GM23338 (cell line): ENCODE results near the gene ENOX1. TPM values are rescaled to one million over a fixed set of nuclear protein-coding genes. Genes with fewer than 3 reads are reported as not detected.

Experiments
- ATAC-seq: fragments of 200-7000 bp; cut with Tn5 transposase; 3 replicates; pipeline ENCODE4 v1.9.1; 2020
- DNase-seq: peaks from one replicate; pipeline ENCODE4 v3.0.0-alpha.2; 2015; ENCODE audit warnings: low spot score
- H2AFZ ChIP-seq: fragments of 200-600 bp; sonication (generic); 2 replicates; pipeline ENCODE4 v1.8.0; 2016; ENCODE audit warnings: antibody characterized with exemption, mild to moderate bottlenecking, moderate library complexity
- H3F3A ChIP-seq: fragments of 200-600 bp; sonication (generic); replicated peaks from 2 replicates; pipeline ENCODE4 v1.8.0; 2017; ENCODE audit warnings: antibody characterized with exemption, mixed run types, low read depth
- H3K27ac ChIP-seq: fragments of 200-600 bp; sonication (generic); 2 replicates; pipeline ENCODE4 v1.6.1; 2016; ENCODE audit warnings: low read depth
- H3K27me3 ChIP-seq: fragments of 200-600 bp; sonication (generic); 2 replicates; pipeline ENCODE4 v1.8.0; 2016; ENCODE audit warnings: mild to moderate bottlenecking, mixed run types, moderate library complexity; ENCODE audit not compliant: insufficient read depth
- H3K36me3 ChIP-seq: fragments of 200-600 bp; sonication (generic); 2 replicates; pipeline ENCODE4 v1.8.0; 2016; ENCODE audit warnings: mild to moderate bottlenecking; ENCODE audit not compliant: insufficient read depth
- H3K4me1 ChIP-seq: fragments of 200-600 bp; sonication (generic); 2 replicates; pipeline ENCODE4 v1.8.0; 2016; ENCODE audit warnings: mild to moderate bottlenecking, moderate library complexity; ENCODE audit not compliant: insufficient read depth
- H3K4me2 ChIP-seq: fragments of 200-600 bp; sonication (generic); 2 replicates; pipeline ENCODE4 v1.7.1; 2017; ENCODE audit warnings: mixed run types
- H3K4me3 ChIP-seq: fragments of 200-600 bp; sonication (generic); 2 replicates; pipeline ENCODE4 v1.6.1; 2016; ENCODE audit warnings: mixed run types
- H3K79me2 ChIP-seq: fragments of 200-600 bp; sonication (generic); replicated peaks from 2 replicates; pipeline ENCODE4 v1.8.0; 2017; ENCODE audit warnings: mild to moderate bottlenecking; ENCODE audit not compliant: insufficient read depth
- H3K9me2 ChIP-seq: fragments of 200-600 bp; sonication (generic); 2 replicates; pipeline ENCODE4 v1.8.0; 2017; ENCODE audit not compliant: insufficient read depth
- H4K20me1 ChIP-seq: fragments of 200-600 bp; sonication (generic); replicated peaks from 2 replicates; pipeline ENCODE4 v1.8.0; 2017; ENCODE audit warnings: mild to moderate bottlenecking; ENCODE audit not compliant: insufficient read depth
- H3K27ac Mint-ChIP-seq: 2 replicates; pipeline ENCODE4 v1.8.0; 2020; ENCODE audit warnings: inconsistent platforms, mild to moderate bottlenecking, moderate library complexity, mixed read lengths
- H3K27me3 Mint-ChIP-seq: 3 replicates; pipeline ENCODE4 v1.8.0; 2022; ENCODE audit warnings: low read depth, mild to moderate bottlenecking, moderate library complexity, mixed read lengths, inconsistent platforms; ENCODE audit not compliant: insufficient read depth, poor library complexity
- H3K36me3 Mint-ChIP-seq: 3 replicates; pipeline ENCODE4 v1.8.0; 2021; ENCODE audit warnings: low read depth, mild to moderate bottlenecking, inconsistent platforms, moderate library complexity, mixed read lengths
- H3K4me1 Mint-ChIP-seq: 3 replicates; pipeline ENCODE4 v1.8.0; 2020; ENCODE audit warnings: mild to moderate bottlenecking, inconsistent platforms, mixed read lengths
- H3K4me3 Mint-ChIP-seq: 3 replicates; pipeline ENCODE4 v1.8.0; 2021; ENCODE audit warnings: moderate library complexity, mild to moderate bottlenecking, inconsistent platforms, mixed read lengths
- H3K9me3 Mint-ChIP-seq: 3 replicates; pipeline ENCODE4 v1.8.0; 2020; ENCODE audit warnings: moderate library complexity, mild to moderate bottlenecking, inconsistent platforms, mixed read lengths
- CREB1 ChIP-seq: fragments of 250-450 bp; sonication (Bioruptor Pico); IDR thresholded peaks from 2 replicates; pipeline ENCODE4 v1.5.0; 2020; ENCODE audit warnings: low read depth, mild to moderate bottlenecking, moderate library complexity
- ETS1 ChIP-seq: IDR thresholded peaks from 2 replicates; pipeline ENCODE4 v1.6.1; 2016; ENCODE audit warnings: antibody characterized with exemption
- EZH2 ChIP-seq: fragments of 200-600 bp; sonication (generic); IDR thresholded peaks from one replicate; pipeline ENCODE4 v1.8.0; 2017; ENCODE audit warnings: antibody characterized with exemption, mild to moderate bottlenecking, low read depth; ENCODE audit not compliant: unreplicated experiment
- EZH2phosphoT487 ChIP-seq: fragments of 200-600 bp; sonication (generic); IDR thresholded peaks from one replicate; pipeline ENCODE4 v1.8.1; 2018; ENCODE audit warnings: antibody characterized with exemption; ENCODE audit not compliant: unreplicated experiment
- JUNB ChIP-seq: IDR thresholded peaks from one replicate; pipeline ENCODE4 v1.6.1; 2016; ENCODE audit warnings: antibody characterized with exemption; ENCODE audit not compliant: unreplicated experiment
- NANOG ChIP-seq: IDR thresholded peaks from 2 replicates; pipeline ENCODE4 v1.6.1; 2016; ENCODE audit warnings: antibody characterized with exemption, borderline replicate concordance
- REST ChIP-seq: IDR thresholded peaks from one replicate; pipeline ENCODE4 v1.6.1; 2018; ENCODE audit warnings: antibody characterized with exemption; ENCODE audit not compliant: unreplicated experiment
- ZNF331 ChIP-seq: fragments of 250-450 bp; sonication (Bioruptor Pico); IDR thresholded peaks from 2 replicates; pipeline ENCODE4 v1.5.0; 2020; ENCODE audit warnings: low read depth, mild to moderate bottlenecking, moderate library complexity
- polyA plus RNA-seq: library from polyadenylated mRNA; unstranded; fragments of >200 nt; fragmentation: Nextera tagmentation; extraction: Ambion mirVana; gene quantifications from 2 replicates; pipeline ENCODE4 v1.2.1, GENCODE V29; 2016
- total RNA-seq: library from RNA; depleted of rRNA; stranded (reverse); fragments of >200 nt; shearing (Covaris generic); gene quantifications from 2 replicates; pipeline ENCODE4 v1.2.3, GENCODE V29; 2014
- TF ChIP-seq, protein P1 (sequence below), 2 experiments: fragments of 200-600 bp in 1 of 2; sonication (generic) in 1 of 2; conservative IDR thresholded peaks; 2 replicates each; pipeline versions ENCODE4 v1.5.1 to v1.6.1; 2016 to 2017; ENCODE audit warnings: antibody characterized with exemption in 2 of 2, low read depth in 2 of 2, mild to moderate bottlenecking in 2 of 2, moderate library complexity in 1 of 2
- TF ChIP-seq, protein P2 (sequence below): fragments of 250-450 bp; sonication (Bioruptor Pico); IDR thresholded peaks from 2 replicates; pipeline ENCODE4 v1.5.0; 2020; ENCODE audit warnings: mild to moderate bottlenecking, moderate library complexity

The ENOX1 gene
- total and polyA plus RNA-seq, 2 experiments from 2014 or later, result 0.66 to 0.81 TPM

DNA sequence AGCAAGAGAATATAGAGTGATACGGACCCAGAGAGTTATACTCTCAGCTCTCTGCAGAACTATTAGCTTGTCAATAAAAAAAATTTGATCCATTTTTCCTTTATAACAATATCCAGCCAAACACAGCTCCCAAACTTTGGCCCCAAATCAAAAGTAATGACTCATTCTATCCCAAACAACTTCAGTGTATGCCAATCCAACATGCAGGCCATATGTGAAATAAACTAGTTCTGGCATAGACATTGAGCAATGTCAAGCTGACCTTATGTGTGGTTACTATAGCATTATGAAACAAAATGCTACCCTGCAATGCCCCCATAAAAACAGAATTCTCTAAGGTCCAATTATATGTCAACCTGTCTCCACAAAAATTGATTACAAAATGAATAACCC, 553.9 kb downstream of the ENOX1 start (continued):
- TF ChIP-seq, protein P1, sequence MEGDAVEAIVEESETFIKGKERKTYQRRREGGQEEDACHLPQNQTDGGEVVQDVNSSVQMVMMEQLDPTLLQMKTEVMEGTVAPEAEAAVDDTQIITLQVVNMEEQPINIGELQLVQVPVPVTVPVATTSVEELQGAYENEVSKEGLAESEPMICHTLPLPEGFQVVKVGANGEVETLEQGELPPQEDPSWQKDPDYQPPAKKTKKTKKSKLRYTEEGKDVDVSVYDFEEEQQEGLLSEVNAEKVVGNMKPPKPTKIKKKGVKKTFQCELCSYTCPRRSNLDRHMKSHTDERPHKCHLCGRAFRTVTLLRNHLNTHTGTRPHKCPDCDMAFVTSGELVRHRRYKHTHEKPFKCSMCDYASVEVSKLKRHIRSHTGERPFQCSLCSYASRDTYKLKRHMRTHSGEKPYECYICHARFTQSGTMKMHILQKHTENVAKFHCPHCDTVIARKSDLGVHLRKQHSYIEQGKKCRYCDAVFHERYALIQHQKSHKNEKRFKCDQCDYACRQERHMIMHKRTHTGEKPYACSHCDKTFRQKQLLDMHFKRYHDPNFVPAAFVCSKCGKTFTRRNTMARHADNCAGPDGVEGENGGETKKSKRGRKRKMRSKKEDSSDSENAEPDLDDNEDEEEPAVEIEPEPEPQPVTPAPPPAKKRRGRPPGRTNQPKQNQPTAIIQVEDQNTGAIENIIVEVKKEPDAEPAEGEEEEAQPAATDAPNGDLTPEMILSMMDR (conservative IDR thresholded peaks at IDR 0.05; ENCODE audit: low read depth in 2 of 2), result no peak

DNA sequence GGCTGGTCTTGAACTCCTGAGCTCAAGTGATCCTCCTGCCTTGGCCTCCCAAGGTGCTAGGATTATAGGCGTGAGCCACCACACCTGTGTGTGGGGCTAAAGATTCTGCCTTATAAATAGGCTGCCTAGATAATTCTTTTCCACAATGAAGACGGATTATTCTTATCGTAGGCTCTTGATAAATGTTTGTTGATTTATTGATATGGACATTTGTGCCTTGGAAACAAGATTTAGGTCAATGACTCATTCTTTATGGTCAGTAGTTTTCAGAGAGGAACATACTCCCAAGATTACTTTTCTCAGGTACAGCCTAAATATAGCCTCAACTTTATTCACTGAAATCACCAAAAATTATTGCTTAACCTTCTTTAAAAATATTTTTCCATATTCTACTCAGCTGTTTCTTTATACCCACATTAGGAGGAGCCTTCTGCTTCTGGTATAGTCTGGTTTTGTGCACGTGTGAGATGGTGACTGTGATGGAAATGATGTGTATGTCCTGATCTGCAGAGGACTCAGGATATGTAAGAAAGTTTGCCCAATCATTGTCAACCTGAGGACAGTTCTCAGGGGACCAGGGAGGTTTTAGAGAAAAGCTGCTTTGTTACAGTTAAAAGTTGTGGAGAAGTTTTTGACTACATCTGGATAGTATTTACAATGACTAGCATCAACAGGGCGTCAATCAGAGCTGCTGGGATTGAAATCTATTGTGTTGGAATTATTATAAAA, 554.5 kb downstream of the ENOX1 start:
- H3K9me2 ChIP-seq, result peaks cover 15% of the 10 kb centered on the region
- H3K79me2 ChIP-seq, result no peaks in the 10 kb centered on the region
- Mint-ChIP-seq H3K36me3 (no peaks in the 10 kb centered on the region), H3K4me1 (no peaks in the 10 kb centered on the region; the same call in 2 of the 3 replicates), H3K9me3 (no peaks in the 10 kb centered on the region), H3K27ac (no peak overlapping the region), H3K27me3 (no peaks in the 10 kb centered on the region), H3K4me3 (no peak overlapping the region)
- ATAC-seq (no peak), DNase-seq (no peak)
- no peaks in the 10 kb centered on the region for H3K4me1 ChIP-seq
- no peaks in the 10 kb centered on the region for H3K36me3 ChIP-seq
- H3K27me3 ChIP-seq, result no peaks in the 10 kb centered on the region
- H3K4me3 ChIP-seq, result no peak overlapping the region
- H3K27ac ChIP-seq, result no peak overlapping the region
- H3F3A ChIP-seq, result no peaks in the 10 kb centered on the region
- H4K20me1 ChIP-seq, result no peaks in the 10 kb centered on the region
- no peak overlapping the region for H2AFZ ChIP-seq
- no peak overlapping the region for H3K4me2 ChIP-seq
- no peak for TF ChIP-seq EZH2
- TF ChIP-seq NANOG, result no peak
- no peak for TF ChIP-seq JUNB
- TF ChIP-seq ETS1, result no peak
- TF ChIP-seq ZNF331 (CRISPR knock-in tag), result no peak
- TF ChIP-seq REST, result no peak
- no peak for TF ChIP-seq EZH2phosphoT487
- no peak for TF ChIP-seq CREB1 (CRISPR knock-in tag)
- TF ChIP-seq, protein P2, sequence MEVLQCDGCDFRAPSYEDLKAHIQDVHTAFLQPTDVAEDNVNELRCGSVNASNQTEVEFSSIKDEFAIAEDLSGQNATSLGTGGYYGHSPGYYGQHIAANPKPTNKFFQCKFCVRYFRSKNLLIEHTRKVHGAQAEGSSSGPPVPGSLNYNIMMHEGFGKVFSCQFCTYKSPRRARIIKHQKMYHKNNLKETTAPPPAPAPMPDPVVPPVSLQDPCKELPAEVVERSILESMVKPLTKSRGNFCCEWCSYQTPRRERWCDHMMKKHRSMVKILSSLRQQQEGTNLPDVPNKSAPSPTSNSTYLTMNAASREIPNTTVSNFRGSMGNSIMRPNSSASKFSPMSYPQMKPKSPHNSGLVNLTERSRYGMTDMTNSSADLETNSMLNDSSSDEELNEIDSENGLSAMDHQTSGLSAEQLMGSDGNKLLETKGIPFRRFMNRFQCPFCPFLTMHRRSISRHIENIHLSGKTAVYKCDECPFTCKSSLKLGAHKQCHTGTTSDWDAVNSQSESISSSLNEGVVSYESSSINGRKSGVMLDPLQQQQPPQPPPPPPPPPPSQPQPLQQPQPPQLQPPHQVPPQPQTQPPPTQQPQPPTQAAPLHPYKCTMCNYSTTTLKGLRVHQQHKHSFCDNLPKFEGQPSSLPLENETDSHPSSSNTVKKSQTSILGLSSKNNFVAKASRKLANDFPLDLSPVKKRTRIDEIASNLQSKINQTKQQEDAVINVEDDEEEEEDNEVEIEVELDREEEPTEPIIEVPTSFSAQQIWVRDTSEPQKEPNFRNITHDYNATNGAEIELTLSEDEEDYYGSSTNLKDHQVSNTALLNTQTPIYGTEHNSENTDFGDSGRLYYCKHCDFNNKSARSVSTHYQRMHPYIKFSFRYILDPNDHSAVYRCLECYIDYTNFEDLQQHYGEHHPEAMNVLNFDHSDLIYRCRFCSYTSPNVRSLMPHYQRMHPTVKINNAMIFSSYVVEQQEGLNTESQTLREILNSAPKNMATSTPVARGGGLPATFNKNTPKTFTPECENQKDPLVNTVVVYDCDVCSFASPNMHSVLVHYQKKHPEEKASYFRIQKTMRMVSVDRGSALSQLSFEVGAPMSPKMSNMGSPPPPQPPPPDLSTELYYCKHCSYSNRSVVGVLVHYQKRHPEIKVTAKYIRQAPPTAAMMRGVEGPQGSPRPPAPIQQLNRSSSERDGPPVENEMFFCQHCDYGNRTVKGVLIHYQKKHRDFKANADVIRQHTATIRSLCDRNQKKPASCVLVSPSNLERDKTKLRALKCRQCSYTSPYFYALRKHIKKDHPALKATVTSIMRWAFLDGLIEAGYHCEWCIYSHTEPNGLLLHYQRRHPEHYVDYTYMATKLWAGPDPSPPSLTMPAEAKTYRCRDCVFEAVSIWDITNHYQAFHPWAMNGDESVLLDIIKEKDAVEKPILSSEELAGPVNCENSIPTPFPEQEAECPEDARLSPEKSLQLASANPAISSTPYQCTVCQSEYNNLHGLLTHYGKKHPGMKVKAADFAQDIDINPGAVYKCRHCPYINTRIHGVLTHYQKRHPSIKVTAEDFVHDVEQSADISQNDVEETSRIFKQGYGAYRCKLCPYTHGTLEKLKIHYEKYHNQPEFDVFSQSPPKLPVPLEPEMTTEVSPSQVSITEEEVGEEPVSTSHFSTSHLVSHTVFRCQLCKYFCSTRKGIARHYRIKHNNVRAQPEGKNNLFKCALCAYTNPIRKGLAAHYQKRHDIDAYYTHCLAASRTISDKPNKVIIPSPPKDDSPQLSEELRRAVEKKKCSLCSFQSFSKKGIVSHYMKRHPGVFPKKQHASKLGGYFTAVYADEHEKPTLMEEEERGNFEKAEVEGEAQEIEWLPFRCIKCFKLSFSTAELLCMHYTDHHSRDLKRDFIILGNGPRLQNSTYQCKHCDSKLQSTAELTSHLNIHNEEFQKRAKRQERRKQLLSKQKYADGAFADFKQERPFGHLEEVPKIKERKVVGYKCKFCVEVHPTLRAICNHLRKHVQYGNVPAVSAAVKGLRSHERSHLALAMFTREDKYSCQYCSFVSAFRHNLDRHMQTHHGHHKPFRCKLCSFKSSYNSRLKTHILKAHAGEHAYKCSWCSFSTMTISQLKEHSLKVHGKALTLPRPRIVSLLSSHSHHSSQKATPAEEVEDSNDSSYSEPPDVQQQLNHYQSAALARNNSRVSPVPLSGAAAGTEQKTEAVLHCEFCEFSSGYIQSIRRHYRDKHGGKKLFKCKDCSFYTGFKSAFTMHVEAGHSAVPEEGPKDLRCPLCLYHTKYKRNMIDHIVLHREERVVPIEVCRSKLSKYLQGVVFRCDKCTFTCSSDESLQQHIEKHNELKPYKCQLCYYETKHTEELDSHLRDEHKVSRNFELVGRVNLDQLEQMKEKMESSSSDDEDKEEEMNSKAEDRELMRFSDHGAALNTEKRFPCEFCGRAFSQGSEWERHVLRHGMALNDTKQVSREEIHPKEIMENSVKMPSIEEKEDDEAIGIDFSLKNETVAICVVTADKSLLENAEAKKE, result no peak
